HG03378 (cell line): ENCODE results near the gene RNF181.
"Not testable (repeated sequence)": the region's sequence is repeated elsewhere in the genome, so short reads cannot be mapped to it uniquely, and the experiment has no call there.

Experiments used
- ATAC-seq: cut with Tn5 transposase; IDR thresholded peaks from one replicate; pipeline ENCODE4 v1.9.1; 2021; ENCODE audit warnings: mild to moderate bottlenecking, moderate library complexity; ENCODE audit not compliant: unreplicated experiment

The RNF181 gene

GRCh38 chr2:85594715-85595300 is 737 bp upstream of the RNF181 start:
- no peak for ATAC-seq

GRCh38 chr2:85596026-85596333 is 435 bp downstream of the RNF181 start:
- ATAC-seq = no peak

GRCh38 chr2:85596486-85597143 is 1.1 kb downstream of the RNF181 start:
- no peak for ATAC-seq

- no peak for ATAC-seq
These were observed 1.7 kb downstream of the RNF181 start for GRCh38 chr2:85597241-85597640.

GRCh38 chr2:85598594-85599340 is 3.2 kb downstream of the RNF181 start:
- no peak for ATAC-seq

GRCh38 chr2:85599468-85600234 is 4.1 kb downstream of the RNF181 start:
- ATAC-seq = no peak

GRCh38 chr2:85600235-85600575 is 4.7 kb downstream of the RNF181 start:
- ATAC-seq = no peak

GRCh38 chr2:85600951-85601770 is 5.6 kb downstream of the RNF181 start:
- ATAC-seq = no peak

GRCh38 chr2:85601771-85602475 is 6.4 kb downstream of the RNF181 start:
- peak; percentile 32 for ATAC-seq

- peak; percentile 76 for ATAC-seq
These were observed 7.1 kb downstream of the RNF181 start, which contains the start of gene TMEM150A for GRCh38 chr2:85602476-85603234. TSS of gene TMEM150A (minus strand) at chr2:85602698. CDS start at chr2:85601948, 750 bp downstream.

- not testable (repeated sequence) for ATAC-seq
These were observed 8.5 kb downstream of the RNF181 start for GRCh38 chr2:85604133-85604444.

- ATAC-seq = no peak
These were observed 9.2 kb downstream of the RNF181 start for GRCh38 chr2:85604568-85605339.

GRCh38 chr2:85605406-85606115 is 10.0 kb downstream of the RNF181 start:
- ATAC-seq = no peak

- no peak for ATAC-seq
These were observed 10.5 kb downstream of the RNF181 start for GRCh38 chr2:85606116-85606455.

GRCh38 chr2:85607268-85608215 is 12.0 kb downstream of the RNF181 start:
- no peak for ATAC-seq

- ATAC-seq = peak; percentile 2
These were observed 15.7 kb downstream of the RNF181 start for GRCh38 chr2:85611217-85611704.
